ENCODE measurements around the gene C9orf50. TPM values are rescaled to one million over a fixed set of nuclear protein-coding genes. Genes with fewer than 3 reads are reported as not detected.
A peak's percentile ranks its signal among the peaks of the same experiment; 100 is the strongest.

The C9orf50 gene
- total and polyA plus RNA-seq, 2 experiments from 2014 or later = not detected

GRCh38 chr9:129627556-129628440 lies 6.9 kb upstream of the C9orf50 start:
- TF ChIP-seq CTCF (conservative IDR thresholded peaks at IDR 0.05; ENCODE audit: low read depth in 2 of 2) (no peak), ZNF114 (CRISPR knock-in tag; IDR thresholded peaks at IDR 0.05) (no peak), ZNF462 (CRISPR knock-in tag; IDR thresholded peaks at IDR 0.05) (no peak), EZH2phosphoT487 (IDR thresholded peaks at IDR 0.05; ENCODE audit: unreplicated experiment) (no peak), ETS1 (IDR thresholded peaks at IDR 0.05) (no peak), ZNF331 (CRISPR knock-in tag; IDR thresholded peaks at IDR 0.05; ENCODE audit: low read depth) (no peak), REST (IDR thresholded peaks at IDR 0.05; ENCODE audit: unreplicated experiment) (no peak), STAT1 (IDR thresholded peaks at IDR 0.05; ENCODE audit: unreplicated experiment) (no peak), POLR2AphosphoS5 (IDR thresholded peaks at IDR 0.05; ENCODE audit: low read depth) (no peak), JUNB (IDR thresholded peaks at IDR 0.05; ENCODE audit: unreplicated experiment) (no peak), EZH2 (IDR thresholded peaks at IDR 0.05; ENCODE audit: low read depth, unreplicated experiment) (no peak), CREB1 (CRISPR knock-in tag; IDR thresholded peaks at IDR 0.05; ENCODE audit: low read depth) (no peak), NANOG (IDR thresholded peaks at IDR 0.05; ENCODE audit: borderline replicate concordance) (no peak)
- no peak for DNase-seq (ENCODE audit: low spot score)
- peak overlapping the region; percentile 77 for H3K4me3 Mint-ChIP-seq
- Histone ChIP-seq H3K27ac (ENCODE audit: low read depth) (no peak overlapping the region), H3K27me3 (ENCODE audit: insufficient read depth) (no peaks in the 10 kb centered on the region), H3K4me1 (ENCODE audit: insufficient read depth) (peaks cover 33% of the 10 kb centered on the region), H3F3A (replicated peaks; ENCODE audit: low read depth) (0 out of 2 replicates have a peak, but pooled peaks cover 6% of the 10 kb centered on the region), H3K36me3 (ENCODE audit: insufficient read depth) (no peaks in the 10 kb centered on the region), H3K9me2 (ENCODE audit: insufficient read depth) (no peaks in the 10 kb centered on the region), H4K20me1 (replicated peaks; ENCODE audit: insufficient read depth) (peaks cover 57% of the 10 kb centered on the region), H3K79me2 (replicated peaks; ENCODE audit: insufficient read depth) (peaks cover 67% of the 10 kb centered on the region), H2AFZ (no peak overlapping the region), H3K4me3 (peak overlapping the region; percentile 98), H3K4me2 (peak overlapping the region; percentile 100)
- H3K9me3 Mint-ChIP-seq = no peaks in the 10 kb centered on the region
- H3K4me1 Mint-ChIP-seq = peaks cover 54% of the 10 kb centered on the region
- H3K36me3 Mint-ChIP-seq (ENCODE audit: low read depth) = peaks cover 22% of the 10 kb centered on the region
- H3K27me3 Mint-ChIP-seq (ENCODE audit: insufficient read depth, low read depth, poor library complexity) = peaks cover 20% of the 10 kb centered on the region
- peak overlapping the region; percentile 4; the same call in 1 of the 2 replicates for H3K27ac Mint-ChIP-seq
- no peak for ATAC-seq

Data from GM23338 (cell line).